ENCODE data around the gene ARHGEF6.
"Not testable (repeated sequence)": the region's sequence is repeated elsewhere in the genome, so short reads cannot be mapped to it uniquely, and the experiment has no call there.

Gene ARHGEF6

GRCh38 chrX:136781180-136781797, 557 bp upstream of the ARHGEF6 start:
- no peak for DNase-seq

- DNase-seq: peak; percentile 30
Measured at GRCh38 chrX:136780241-136780640, 491 bp downstream of the ARHGEF6 start.

- peak; percentile 59 for DNase-seq
Measured at GRCh38 chrX:136779346-136779781, 1.4 kb downstream of the ARHGEF6 start.

- no peak for DNase-seq
Measured at GRCh38 chrX:136778916-136779315, 1.8 kb downstream of the ARHGEF6 start.

- no peak for DNase-seq
Measured at GRCh38 chrX:136778020-136778419, 2.7 kb downstream of the ARHGEF6 start.

- peak; percentile 45 for DNase-seq
Measured at GRCh38 chrX:136773648-136774047, 7.1 kb downstream of the ARHGEF6 start.

GRCh38 chrX:136771869-136772268, 8.9 kb downstream of the ARHGEF6 start:
- not testable (repeated sequence) for DNase-seq

- peak; percentile 91 for DNase-seq
Measured at GRCh38 chrX:136768469-136769084, 12.2 kb downstream of the ARHGEF6 start.

- DNase-seq: peak; percentile 53
Measured at GRCh38 chrX:136767104-136767941, 13.4 kb downstream of the ARHGEF6 start.

- no peak for DNase-seq
Measured at GRCh38 chrX:136766785-136767103, 14.0 kb downstream of the ARHGEF6 start.

- DNase-seq: peak; percentile 55
Measured at GRCh38 chrX:136765821-136766356, 14.8 kb downstream of the ARHGEF6 start.

GRCh38 chrX:136764206-136764605, 16.5 kb downstream of the ARHGEF6 start:
- DNase-seq: no peak

- no peak for DNase-seq
Measured at GRCh38 chrX:136762820-136763452, 17.8 kb downstream of the ARHGEF6 start.

- DNase-seq: no peak
Measured at GRCh38 chrX:136761421-136761820, 19.3 kb downstream of the ARHGEF6 start.

- DNase-seq: peak; percentile 45
Measured at GRCh38 chrX:136759968-136760367, 20.8 kb downstream of the ARHGEF6 start.

- no peak for DNase-seq
Measured at GRCh38 chrX:136755411-136755810, 25.3 kb downstream of the ARHGEF6 start.

- DNase-seq: peak; percentile 33
Measured at GRCh38 chrX:136754651-136755050, 26.1 kb downstream of the ARHGEF6 start.

GRCh38 chrX:136752796-136753195, 27.9 kb downstream of the ARHGEF6 start:
- DNase-seq: no peak

GRCh38 chrX:136752346-136752745, 28.4 kb downstream of the ARHGEF6 start:
- no peak for DNase-seq

GRCh38 chrX:136750364-136750763, 30.4 kb downstream of the ARHGEF6 start:
- DNase-seq: no peak

GRCh38 chrX:136747003-136747986, 33.4 kb downstream of the ARHGEF6 start:
- no peak for DNase-seq

Data from hematopoietic multipotent progenitor cell treated with erythropoietin and hydrocortisone succinate and interleukin-3 and kit ligand, for 8 days (in vitro differentiated cells).